ENCODE data around the gene BRWD1.

BRWD1 gene

GRCh38 chr21:39153373-39153772, 160.1 kb downstream of the BRWD1 start:
- H3K36me3 ChIP-seq = no peaks in the 10 kb centered on the region
- H3K27me3 ChIP-seq (ENCODE audit: insufficient read depth, low read depth, severe bottlenecking) = no peaks in the 10 kb centered on the region
- DNase-seq = peak; percentile 60
- peak overlapping the region; percentile 8; the same call in 1 of the 2 replicates for H3K27ac ChIP-seq
- TF ChIP-seq CTCF (IDR thresholded peaks at IDR 0.05; ENCODE audit: low read depth, low read length) = peak; percentile 88
- peaks cover 9% of the 10 kb centered on the region for H3K9me3 ChIP-seq (ENCODE audit: severe bottlenecking)
- no peak overlapping the region for H3K4me3 ChIP-seq (ENCODE audit: low read depth, low read length)

- no peak overlapping the region for H3K4me3 ChIP-seq (ENCODE audit: low read depth, low read length)
- H3K27ac ChIP-seq = no peak overlapping the region
- H3K9me3 ChIP-seq (ENCODE audit: severe bottlenecking) = peaks cover 9% of the 10 kb centered on the region
- TF ChIP-seq CTCF (IDR thresholded peaks at IDR 0.05; ENCODE audit: low read depth, low read length) = no peak
- no peak for DNase-seq
- no peaks in the 10 kb centered on the region for H3K36me3 ChIP-seq
- no peaks in the 10 kb centered on the region for H3K27me3 ChIP-seq (ENCODE audit: insufficient read depth, low read depth, severe bottlenecking)
Measured at GRCh38 chr21:39152271-39152670, 161.2 kb downstream of the BRWD1 start.

- H3K27ac ChIP-seq = no peak overlapping the region
- no peaks in the 10 kb centered on the region for H3K27me3 ChIP-seq (ENCODE audit: insufficient read depth, low read depth, severe bottlenecking)
- TF ChIP-seq CTCF (IDR thresholded peaks at IDR 0.05; ENCODE audit: low read depth, low read length) = no peak
- no peak for DNase-seq
- no peak overlapping the region for H3K4me3 ChIP-seq (ENCODE audit: low read depth, low read length)
- no peaks in the 10 kb centered on the region for H3K36me3 ChIP-seq
- H3K9me3 ChIP-seq (ENCODE audit: severe bottlenecking) = peaks cover 4% of the 10 kb centered on the region
Measured at GRCh38 chr21:39150877-39151276, 162.6 kb downstream of the BRWD1 start.

DNA sequence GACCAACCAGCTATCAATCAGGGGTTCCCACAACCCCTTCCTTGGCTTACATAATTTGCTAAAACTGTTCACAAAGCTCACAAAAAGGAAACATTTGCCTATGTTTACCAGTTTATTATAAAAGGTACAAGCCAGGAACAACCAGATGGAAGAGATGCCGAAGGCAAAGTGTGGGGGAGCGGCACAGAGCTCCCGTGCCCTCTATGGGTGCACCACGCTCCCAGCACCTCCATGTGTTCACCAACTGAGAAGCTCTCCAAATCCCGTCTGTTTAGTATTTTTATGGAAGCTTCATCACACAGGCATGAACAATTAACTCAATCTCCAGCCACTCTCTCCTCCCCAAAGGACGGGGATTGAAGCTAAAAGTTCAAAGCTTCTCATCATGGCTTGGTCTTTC, 163.1 kb downstream of the BRWD1 start:
- no peak for DNase-seq
- H3K4me3 ChIP-seq (ENCODE audit: low read depth, low read length) = no peak overlapping the region
- H3K27me3 ChIP-seq (ENCODE audit: insufficient read depth, low read depth, severe bottlenecking) = no peaks in the 10 kb centered on the region
- H3K27ac ChIP-seq = no peak overlapping the region
- H3K36me3 ChIP-seq = no peaks in the 10 kb centered on the region
- H3K9me3 ChIP-seq (ENCODE audit: severe bottlenecking) = no peaks in the 10 kb centered on the region
- no peak for TF ChIP-seq CTCF (IDR thresholded peaks at IDR 0.05; ENCODE audit: low read depth, low read length)

- Histone ChIP-seq H3K27me3 (ENCODE audit: insufficient read depth, low read depth, severe bottlenecking) (no peaks in the 10 kb centered on the region), H3K36me3 (no peaks in the 10 kb centered on the region), H3K4me3 (ENCODE audit: low read depth, low read length) (no peak overlapping the region), H3K27ac (no peak overlapping the region), H3K9me3 (ENCODE audit: severe bottlenecking) (no peaks in the 10 kb centered on the region)
- DNase-seq = no peak
- TF ChIP-seq CTCF (IDR thresholded peaks at IDR 0.05; ENCODE audit: low read depth, low read length) = no peak
Measured at GRCh38 chr21:39149882-39150281, 163.6 kb downstream of the BRWD1 start.

GRCh38 chr21:39148975-39149374, 164.5 kb downstream of the BRWD1 start:
- Histone ChIP-seq H3K4me3 (ENCODE audit: low read depth, low read length) (no peak overlapping the region), H3K36me3 (no peaks in the 10 kb centered on the region), H3K27me3 (ENCODE audit: insufficient read depth, low read depth, severe bottlenecking) (no peaks in the 10 kb centered on the region), H3K27ac (no peak overlapping the region), H3K9me3 (ENCODE audit: severe bottlenecking) (no peaks in the 10 kb centered on the region)
- DNase-seq = no peak
- no peak for TF ChIP-seq CTCF (IDR thresholded peaks at IDR 0.05; ENCODE audit: low read depth, low read length)
